Urothelium cell line (cell line): ENCODE measurements around the gene KRTAP20-3.

ENCODE experiments used
- DNase-seq: peaks from one replicate; pipeline ENCODE4 v3.0.0; 2011; ENCODE audit warnings: low spot score, mixed read lengths
- FAIRE-seq: peaks from 2 replicates; lab custom pipeline; 2011; peaks lifted over from hg19 to GRCh38; lab: Jason Lieb, UNC

Gene KRTAP20-3

GRCh38 chr21:30676737-30677136 lies 34.1 kb downstream of the KRTAP20-3 start:
- no peak for DNase-seq
- FAIRE-seq: no peak

- FAIRE-seq: no peak
- no peak for DNase-seq
These were observed 37.9 kb downstream of the KRTAP20-3 start for GRCh38 chr21:30680586-30680985.

GRCh38 chr21:30684506-30684905 lies 41.8 kb downstream of the KRTAP20-3 start:
- DNase-seq: no peak
- FAIRE-seq: peak; percentile 5

- FAIRE-seq: peak; percentile 83
- no peak for DNase-seq
These were observed 47.2 kb downstream of the KRTAP20-3 start for GRCh38 chr21:30689822-30690221.
